HG03066 (cell line): ENCODE measurements around the gene HDAC4.

ENCODE experiments used
- ATAC-seq: cut with Tn5 transposase; IDR thresholded peaks from one replicate; pipeline ENCODE4 v1.9.1; 2021; ENCODE audit warnings: low read depth; ENCODE audit not compliant: unreplicated experiment

The HDAC4 gene

GRCh38 chr2:239371726-239372686 is 28.8 kb downstream of the HDAC4 start:
- no peak for ATAC-seq

DNA sequence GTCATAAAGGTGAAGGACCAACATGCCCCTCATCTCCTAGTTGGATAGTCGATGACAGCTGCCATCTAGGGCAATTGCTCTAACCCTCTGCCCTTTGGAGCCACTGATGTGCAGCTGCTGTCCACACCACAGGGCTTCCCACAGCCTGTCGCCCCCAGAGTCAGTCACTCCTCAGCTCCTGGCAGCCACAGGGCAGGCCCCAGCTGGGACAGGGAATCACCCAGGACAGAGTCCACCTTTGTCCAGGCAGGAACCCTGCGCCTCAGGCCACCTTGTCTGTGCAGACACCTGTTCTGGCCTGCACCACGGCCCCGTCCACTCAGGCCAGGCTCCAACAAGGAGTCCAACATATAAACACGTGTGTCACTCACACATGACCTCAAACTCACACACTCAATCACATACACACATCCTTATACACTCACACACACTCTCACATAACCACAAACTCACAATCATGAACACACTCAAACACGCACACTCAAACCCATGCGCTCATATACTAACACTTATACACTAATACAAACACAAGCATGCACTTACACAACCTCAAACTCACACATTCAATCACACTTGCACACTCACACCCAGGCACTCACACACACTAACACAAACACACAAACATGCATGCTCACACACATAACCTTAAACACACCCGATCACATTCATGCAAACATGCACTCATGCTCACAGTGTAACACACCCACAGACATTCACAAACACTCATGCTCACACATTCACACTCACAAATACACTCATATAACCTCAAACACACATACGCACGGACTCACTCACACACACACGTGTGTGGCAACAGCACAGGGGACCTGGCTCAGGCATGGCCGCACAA is 29.7 kb downstream of the HDAC4 start:
- no peak for ATAC-seq

- no peak for ATAC-seq
These were observed 30.4 kb downstream of the HDAC4 start for GRCh38 chr2:239370403-239370802.

DNA sequence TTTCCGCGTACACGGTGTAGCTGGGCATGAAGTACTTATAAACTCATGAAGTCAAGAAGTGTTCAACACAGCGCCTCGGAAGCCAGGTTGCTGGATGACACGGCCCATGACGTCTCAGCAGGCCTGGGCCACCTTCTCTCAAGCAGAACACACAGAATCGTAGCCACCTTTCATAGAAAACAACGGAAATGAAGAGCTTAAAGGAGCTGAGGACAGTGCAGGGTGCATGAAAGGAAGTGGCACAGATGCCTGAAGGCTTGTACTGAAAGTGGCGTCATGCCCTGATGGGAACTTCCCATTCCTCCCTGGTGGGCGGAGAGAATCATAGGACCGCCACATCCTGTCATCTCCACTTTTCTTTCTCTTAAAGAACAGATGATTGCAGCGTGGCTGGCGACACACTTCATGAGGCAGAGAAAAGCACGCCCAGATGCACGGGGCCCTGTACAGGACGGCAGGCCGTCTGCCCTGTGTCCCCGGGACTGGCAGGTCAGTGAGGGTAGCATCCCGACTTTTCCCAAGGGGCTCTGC is 31.1 kb downstream of the HDAC4 start:
- peak; percentile 87 for ATAC-seq

- ATAC-seq = no peak
These were observed 31.8 kb downstream of the HDAC4 start for GRCh38 chr2:239368906-239369552.

- no peak for ATAC-seq
These were observed 32.5 kb downstream of the HDAC4 start for GRCh38 chr2:239368321-239368720.

DNA sequence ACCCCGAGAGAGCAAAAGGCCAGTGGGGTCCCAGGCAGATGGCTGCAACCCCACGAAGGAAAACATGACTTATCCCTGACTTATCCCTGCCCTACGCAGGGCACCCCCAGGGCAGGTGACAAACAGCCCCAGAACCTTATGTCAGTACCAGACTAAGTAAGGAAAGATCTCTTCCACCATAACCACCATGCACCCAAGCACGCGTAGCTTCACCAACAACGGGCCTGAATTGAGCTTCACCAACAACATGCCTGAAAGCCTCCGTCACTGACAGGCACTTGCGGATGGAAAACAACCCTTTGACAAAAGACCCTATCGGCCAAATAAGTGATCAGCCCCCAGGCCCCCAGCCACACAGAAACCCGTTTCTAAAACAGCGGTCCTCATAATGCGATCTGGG is 34.1 kb downstream of the HDAC4 start:
- ATAC-seq = no peak

GRCh38 chr2:239365782-239366435 is 34.9 kb downstream of the HDAC4 start:
- ATAC-seq = no peak

DNA sequence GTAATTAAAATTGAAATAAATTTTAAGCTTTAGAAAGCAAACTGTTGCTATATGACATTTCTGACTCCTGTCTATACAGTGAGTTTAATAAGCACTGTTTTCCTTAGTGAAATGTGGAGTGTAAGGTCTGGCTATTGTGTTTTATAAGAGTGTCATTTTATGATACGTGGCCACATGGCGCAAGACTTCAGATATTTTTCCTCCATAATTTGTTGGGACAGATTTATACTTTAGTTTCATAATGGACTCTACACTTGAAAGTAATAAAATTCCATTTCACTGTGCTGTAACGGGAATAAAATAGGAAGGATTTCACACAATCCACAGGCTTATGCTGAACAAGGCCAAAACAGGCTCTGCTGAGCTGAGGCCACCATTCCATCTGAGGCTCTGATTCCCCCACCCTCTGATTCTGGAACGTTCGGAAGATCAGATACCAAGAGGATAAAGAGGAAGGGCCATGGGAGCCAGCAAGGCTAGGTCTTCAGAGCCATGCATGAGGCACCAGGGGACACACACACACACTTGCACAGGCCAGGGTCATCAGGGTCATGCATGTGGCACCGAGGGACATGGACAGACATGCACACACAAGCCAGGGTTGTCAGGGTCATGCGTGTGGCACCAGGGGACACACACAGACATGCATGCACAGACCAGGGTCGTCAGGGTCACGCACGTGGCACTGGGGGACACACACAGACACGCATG is 35.6 kb downstream of the HDAC4 start:
- ATAC-seq = no peak

- no peak for ATAC-seq
These were observed 36.7 kb downstream of the HDAC4 start for GRCh38 chr2:239363946-239364637.

DNA sequence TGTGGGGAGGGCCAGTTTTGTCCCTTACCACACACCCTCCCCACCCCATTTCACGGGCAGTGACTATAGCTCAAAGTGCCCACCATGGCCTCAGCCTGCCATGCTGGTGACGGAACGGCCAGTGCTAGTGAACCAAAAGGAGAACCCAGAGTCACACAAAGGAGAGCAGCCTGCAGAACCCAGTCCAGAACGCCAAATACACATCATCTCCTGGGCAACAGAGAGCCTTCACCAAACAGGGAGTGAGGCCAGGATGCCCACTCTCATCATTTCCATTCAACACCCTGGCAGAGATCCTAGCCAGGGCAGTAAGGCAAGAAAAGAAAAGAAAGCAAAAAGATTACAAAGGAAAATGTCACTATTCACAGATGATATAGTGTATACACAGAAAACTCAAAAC is 38.3 kb downstream of the HDAC4 start:
- ATAC-seq = no peak

DNA sequence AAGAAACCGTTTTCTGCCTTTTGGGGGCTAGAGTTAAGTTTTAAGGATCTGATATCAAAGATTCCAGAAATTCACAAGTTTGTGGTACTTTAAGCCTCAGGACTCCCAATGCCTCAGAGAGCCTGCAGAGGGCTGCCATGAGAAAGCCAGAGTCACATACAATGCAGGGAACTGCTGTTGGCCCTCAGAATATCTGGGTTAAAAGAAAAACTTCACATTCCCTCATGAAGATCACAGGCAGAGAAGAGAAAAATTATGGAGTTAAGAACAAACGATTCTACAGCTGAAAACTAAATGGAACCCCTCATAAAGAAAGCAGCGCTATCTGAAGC is 39.5 kb downstream of the HDAC4 start:
- ATAC-seq = no peak

DNA sequence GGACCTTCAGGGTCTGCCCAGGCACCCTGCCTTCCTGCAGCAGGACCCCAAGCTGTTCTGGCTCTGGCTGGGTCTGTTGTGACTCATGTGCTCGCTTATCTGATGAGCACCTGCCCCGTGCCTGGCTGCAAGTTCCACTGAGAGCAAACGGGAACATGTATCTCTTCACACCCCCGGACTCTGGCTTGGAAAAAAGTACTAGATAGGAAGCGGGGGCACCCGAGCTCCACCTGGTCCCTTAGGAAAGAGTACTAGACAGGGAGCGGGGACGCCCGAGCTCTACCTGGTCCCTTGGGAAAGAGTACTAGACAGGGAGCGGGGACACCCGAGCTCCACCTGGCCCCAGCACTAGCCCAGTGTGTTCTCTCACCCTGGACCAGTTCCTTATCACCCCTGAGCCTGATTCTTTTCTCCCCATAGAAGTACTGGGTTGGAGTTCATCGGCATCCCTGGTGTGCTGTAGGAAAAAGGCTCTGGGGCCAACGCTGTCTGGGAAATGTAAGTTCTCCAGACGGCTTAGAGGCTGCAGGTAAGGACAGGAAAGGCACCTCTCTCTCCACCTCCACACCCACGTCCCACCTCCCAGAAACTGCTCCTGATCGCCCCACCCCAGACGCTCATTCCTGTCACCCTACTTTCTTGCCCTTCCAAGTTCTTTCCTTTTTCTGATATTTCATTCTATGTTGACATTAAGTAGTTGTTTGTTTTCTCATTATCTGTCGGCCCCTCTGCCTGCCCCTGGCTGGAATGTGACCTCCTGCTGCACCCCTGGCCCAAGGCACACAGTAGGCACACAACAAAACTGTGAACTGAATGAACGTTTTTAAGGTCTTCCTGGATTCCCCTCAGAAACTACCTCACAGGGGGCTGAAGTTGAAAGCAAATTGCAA is 40.2 kb downstream of the HDAC4 start:
- ATAC-seq = no peak

DNA sequence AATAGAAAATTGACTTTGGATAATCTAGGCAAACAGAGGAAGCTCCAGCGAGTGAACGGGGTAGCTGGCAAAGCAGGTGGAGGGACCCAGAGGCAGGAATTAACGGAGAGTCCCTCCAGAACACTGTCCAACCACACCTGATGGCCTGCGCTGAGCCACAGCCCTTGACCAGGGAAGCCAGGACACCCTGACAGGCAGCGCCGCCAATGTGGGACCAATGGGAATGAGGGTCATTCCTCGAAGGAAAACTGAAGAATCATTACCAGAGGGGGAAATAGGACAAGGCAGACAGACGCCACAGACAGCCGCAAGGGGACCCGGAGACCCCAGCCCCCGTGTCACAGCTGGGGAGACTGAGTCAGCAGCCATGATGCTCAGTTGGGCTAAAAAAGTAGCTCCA is 40.8 kb downstream of the HDAC4 start:
- ATAC-seq = no peak

- no peak for ATAC-seq
These were observed 41.5 kb downstream of the HDAC4 start for GRCh38 chr2:239359196-239359912.

DNA sequence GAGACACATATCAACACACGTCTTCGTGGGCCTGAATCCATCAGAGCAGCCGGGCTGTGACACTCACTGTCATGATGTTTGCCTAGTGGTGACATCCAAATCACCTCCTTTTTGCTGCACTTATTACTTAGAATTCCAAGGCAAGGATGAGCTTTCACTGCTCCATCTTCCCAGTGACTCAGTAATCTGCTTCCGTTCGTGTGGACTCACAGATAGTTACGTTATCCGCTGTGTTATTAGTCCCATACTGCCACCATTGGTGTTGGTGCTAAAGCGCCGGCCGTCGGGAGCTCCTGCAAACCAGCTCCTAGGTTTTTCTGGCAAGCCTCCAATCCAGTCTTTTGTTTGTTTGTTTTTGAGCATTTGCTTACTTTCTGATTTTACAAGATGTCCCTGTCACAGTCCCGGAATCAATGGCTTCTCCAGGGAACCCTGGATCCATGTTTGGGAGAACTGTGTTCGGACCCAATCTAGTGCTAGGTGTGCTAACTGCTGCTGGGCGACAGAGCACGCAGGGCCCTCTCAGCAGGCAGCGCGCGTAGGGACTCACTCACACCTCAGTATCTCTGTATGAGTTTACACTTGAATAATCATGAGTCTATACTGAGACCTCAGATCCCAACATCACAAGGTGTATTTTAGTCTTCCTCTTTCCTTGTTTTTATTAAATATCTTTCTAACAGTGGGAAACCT is 42.6 kb downstream of the HDAC4 start:
- ATAC-seq = no peak

- ATAC-seq = no peak
These were observed 45.1 kb downstream of the HDAC4 start for GRCh38 chr2:239355724-239356123.
